GM12892 (cell line): ENCODE results near the gene SPARC.

Experiments
- POLR2A ChIP-seq: IDR thresholded peaks from 2 replicates; pipeline ENCODE4 v1.6.1; 2011; ENCODE audit warnings: low read depth, low read length, control low read depth
- POLR2AphosphoS5 ChIP-seq: IDR thresholded peaks from 2 replicates; pipeline ENCODE4 v1.6.1; 2011; ENCODE audit warnings: low read depth, low read length, control low read depth
- TAF1 ChIP-seq: IDR thresholded peaks from 2 replicates; pipeline ENCODE4 v1.6.1; 2011; ENCODE audit warnings: low read depth, mild to moderate bottlenecking, control low read depth, low read length, borderline replicate concordance

- TF ChIP-seq POLR2A, result no peak
- no peak for TF ChIP-seq TAF1
- no peak for TF ChIP-seq POLR2AphosphoS5
These were observed 66.8 kb downstream of the SPARC start for GRCh38 chr5:151619812-151620460.
